ENCODE measurements around the gene CCDC50. TPM values are rescaled to one million over a fixed set of nuclear protein-coding genes. Genes with fewer than 3 reads are reported as not detected.

CCDC50 gene
- total and polyA plus RNA-seq, 2 experiments from 2014 or later = 31.6 to 49.6 TPM

DNA sequence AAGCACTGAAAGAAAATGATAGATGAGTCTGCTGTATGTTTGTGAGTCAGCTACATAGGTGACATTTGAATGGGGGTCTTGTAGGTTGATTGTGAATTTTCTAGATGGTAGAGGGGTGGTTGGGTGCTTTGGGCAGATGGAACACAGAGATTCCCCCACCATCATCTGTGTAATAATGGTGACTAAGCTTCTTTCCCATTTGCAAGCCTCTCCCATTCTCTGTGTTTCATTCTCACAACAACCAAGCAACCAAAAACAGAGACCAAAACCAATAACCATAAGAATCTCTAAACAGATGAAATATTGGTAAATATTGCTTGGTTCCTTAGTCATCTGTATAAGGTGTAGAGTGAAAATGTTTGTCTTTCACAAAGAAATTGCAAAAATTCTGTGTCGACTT is 18.9 kb downstream of the CCDC50 start:
- peaks cover 25% of the 10 kb centered on the region for H4K20me1 ChIP-seq (ENCODE audit: insufficient read depth, poor library complexity, severe bottlenecking)
- no peaks in the 10 kb centered on the region for H3K9me2 ChIP-seq (replicated peaks; ENCODE audit: insufficient read depth)
- peaks cover 16% of the 10 kb centered on the region for H3K4me1 ChIP-seq (ENCODE audit: insufficient read depth)
- 97% methylated on average over 1 of the region's 1 CpG for WGBS (ENCODE audit: low lambda C conversion rate, missing lambda C conversion rate)
- peaks cover 94% of the 10 kb centered on the region for H3K79me2 ChIP-seq
- no peak overlapping the region for H2AFZ ChIP-seq
- H3K4me2 ChIP-seq = no peak overlapping the region
- H3K9me3 ChIP-seq (ENCODE audit: low read depth) = no peaks in the 10 kb centered on the region
- TF ChIP-seq EZH2 (IDR thresholded peaks at IDR 0.05; ENCODE audit: borderline replicate concordance) (no peak), EZH2phosphoT487 (IDR thresholded peaks at IDR 0.05; ENCODE audit: low read depth, severe bottlenecking, unreplicated experiment) (no peak)
- TF ChIP-seq, protein P1, sequence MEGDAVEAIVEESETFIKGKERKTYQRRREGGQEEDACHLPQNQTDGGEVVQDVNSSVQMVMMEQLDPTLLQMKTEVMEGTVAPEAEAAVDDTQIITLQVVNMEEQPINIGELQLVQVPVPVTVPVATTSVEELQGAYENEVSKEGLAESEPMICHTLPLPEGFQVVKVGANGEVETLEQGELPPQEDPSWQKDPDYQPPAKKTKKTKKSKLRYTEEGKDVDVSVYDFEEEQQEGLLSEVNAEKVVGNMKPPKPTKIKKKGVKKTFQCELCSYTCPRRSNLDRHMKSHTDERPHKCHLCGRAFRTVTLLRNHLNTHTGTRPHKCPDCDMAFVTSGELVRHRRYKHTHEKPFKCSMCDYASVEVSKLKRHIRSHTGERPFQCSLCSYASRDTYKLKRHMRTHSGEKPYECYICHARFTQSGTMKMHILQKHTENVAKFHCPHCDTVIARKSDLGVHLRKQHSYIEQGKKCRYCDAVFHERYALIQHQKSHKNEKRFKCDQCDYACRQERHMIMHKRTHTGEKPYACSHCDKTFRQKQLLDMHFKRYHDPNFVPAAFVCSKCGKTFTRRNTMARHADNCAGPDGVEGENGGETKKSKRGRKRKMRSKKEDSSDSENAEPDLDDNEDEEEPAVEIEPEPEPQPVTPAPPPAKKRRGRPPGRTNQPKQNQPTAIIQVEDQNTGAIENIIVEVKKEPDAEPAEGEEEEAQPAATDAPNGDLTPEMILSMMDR (IDR thresholded peaks at IDR 0.05; ENCODE audit: poor library complexity) = no peak
- H3K4me3 ChIP-seq = no peak overlapping the region
- no peak for DNase-seq (ENCODE audit: low spot score)
- no peaks in the 10 kb centered on the region for H3K36me3 ChIP-seq (replicated peaks; ENCODE audit: insufficient read depth, low read depth)
- H3K27me3 ChIP-seq = no peaks in the 10 kb centered on the region
- no peak overlapping the region for H3K27ac ChIP-seq

DNA sequence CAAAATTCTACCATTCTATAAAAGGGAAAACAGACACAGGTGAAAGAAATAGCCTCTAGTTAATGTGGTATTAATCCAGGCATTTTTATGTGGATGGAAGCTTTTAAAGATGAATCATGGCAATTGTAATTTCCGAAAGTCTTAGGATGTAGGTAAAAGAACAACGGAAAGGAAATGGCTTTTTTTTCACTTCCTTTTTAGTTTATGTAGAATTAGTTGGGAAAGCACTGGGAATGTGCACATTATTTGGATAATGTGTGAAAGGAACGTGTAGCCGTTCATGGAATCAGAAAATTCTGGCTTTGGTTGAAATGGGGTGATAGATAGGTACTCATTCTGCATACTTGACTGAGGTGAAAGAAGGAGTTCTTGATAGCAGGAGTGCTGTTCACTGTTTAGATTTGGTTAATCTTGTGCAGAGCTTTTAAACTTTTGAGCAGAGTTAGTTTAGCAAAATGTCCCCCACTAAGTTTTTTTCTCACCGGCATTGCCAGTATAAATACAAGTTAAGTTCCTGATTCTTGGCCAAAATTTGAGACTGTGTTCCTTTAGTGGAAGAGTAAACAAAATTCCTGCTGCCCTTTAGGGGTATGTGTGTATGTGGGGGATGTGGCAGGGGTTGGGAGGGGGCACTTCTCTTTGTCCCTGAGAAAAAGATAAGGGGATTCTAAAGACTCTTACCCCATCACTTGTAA is 21.3 kb downstream of the CCDC50 start:
- Histone ChIP-seq H3K9me2 (replicated peaks; ENCODE audit: insufficient read depth) (no peaks in the 10 kb centered on the region), H3K79me2 (peaks cover 94% of the 10 kb centered on the region), H3K4me3 (no peak overlapping the region), H3K4me1 (ENCODE audit: insufficient read depth) (peaks cover 16% of the 10 kb centered on the region), H3K36me3 (replicated peaks; ENCODE audit: insufficient read depth, low read depth) (no peaks in the 10 kb centered on the region), H3K4me2 (peak overlapping the region; percentile 35), H3K9me3 (ENCODE audit: low read depth) (no peaks in the 10 kb centered on the region), H2AFZ (no peak overlapping the region), H3K27me3 (no peaks in the 10 kb centered on the region), H4K20me1 (ENCODE audit: insufficient read depth, poor library complexity, severe bottlenecking) (peaks cover 11% of the 10 kb centered on the region), H3K27ac (peak overlapping the region; percentile 4)
- DNase-seq (ENCODE audit: low spot score) = no peak
- 44% methylated on average over 5 of the region's 5 CpGs for WGBS (ENCODE audit: low lambda C conversion rate, missing lambda C conversion rate)
- TF ChIP-seq EZH2 (IDR thresholded peaks at IDR 0.05; ENCODE audit: borderline replicate concordance) (no peak), EZH2phosphoT487 (IDR thresholded peaks at IDR 0.05; ENCODE audit: low read depth, severe bottlenecking, unreplicated experiment) (no peak)
- TF ChIP-seq, protein P1 (IDR thresholded peaks at IDR 0.05; ENCODE audit: poor library complexity) = no peak

DNA sequence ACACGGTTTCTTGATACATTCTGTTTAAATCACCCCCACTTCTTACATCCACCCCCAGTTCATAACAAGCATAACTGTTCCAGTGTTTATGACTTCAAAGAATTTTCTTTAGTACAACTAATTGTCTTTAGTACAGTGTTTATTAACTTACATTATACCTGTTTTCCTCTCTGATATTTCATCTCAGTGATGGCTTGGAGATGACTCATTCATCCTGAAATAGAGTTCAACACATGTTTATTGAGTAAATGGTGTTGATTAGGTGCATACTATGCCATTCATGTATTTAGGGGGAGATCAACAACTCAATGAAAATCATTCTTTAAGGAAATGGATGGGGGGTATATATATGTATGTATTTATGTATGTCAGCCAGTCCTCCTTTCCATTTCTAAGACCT is 22.8 kb downstream of the CCDC50 start:
- Histone ChIP-seq H3K27me3 (no peaks in the 10 kb centered on the region), H3K27ac (peak overlapping the region; percentile 4), H4K20me1 (ENCODE audit: insufficient read depth, poor library complexity, severe bottlenecking) (peaks cover 4% of the 10 kb centered on the region), H3K4me3 (no peak overlapping the region), H2AFZ (no peak overlapping the region), H3K36me3 (replicated peaks; ENCODE audit: insufficient read depth, low read depth) (no peaks in the 10 kb centered on the region), H3K4me2 (no peak overlapping the region), H3K79me2 (peaks cover 89% of the 10 kb centered on the region), H3K9me3 (ENCODE audit: low read depth) (no peaks in the 10 kb centered on the region), H3K9me2 (replicated peaks; ENCODE audit: insufficient read depth) (no peaks in the 10 kb centered on the region), H3K4me1 (ENCODE audit: insufficient read depth) (peaks cover 16% of the 10 kb centered on the region)
- 77% methylated on average over 1 of the region's 1 CpG for WGBS (ENCODE audit: low lambda C conversion rate, missing lambda C conversion rate)
- TF ChIP-seq EZH2phosphoT487 (IDR thresholded peaks at IDR 0.05; ENCODE audit: low read depth, severe bottlenecking, unreplicated experiment) (no peak), EZH2 (IDR thresholded peaks at IDR 0.05; ENCODE audit: borderline replicate concordance) (no peak)
- TF ChIP-seq, protein P1 (IDR thresholded peaks at IDR 0.05; ENCODE audit: poor library complexity) = no peak
- no peak for DNase-seq (ENCODE audit: low spot score)

All from hepatocyte (in vitro differentiated cells).